ENCODE measurements around the gene SCAP.
A peak's percentile ranks its signal among the peaks of the same experiment; 100 is the strongest.
"Not testable (repeated sequence)": the region's sequence is repeated elsewhere in the genome, so short reads cannot be mapped to it uniquely, and the experiment has no call there.

SCAP gene

DNA sequence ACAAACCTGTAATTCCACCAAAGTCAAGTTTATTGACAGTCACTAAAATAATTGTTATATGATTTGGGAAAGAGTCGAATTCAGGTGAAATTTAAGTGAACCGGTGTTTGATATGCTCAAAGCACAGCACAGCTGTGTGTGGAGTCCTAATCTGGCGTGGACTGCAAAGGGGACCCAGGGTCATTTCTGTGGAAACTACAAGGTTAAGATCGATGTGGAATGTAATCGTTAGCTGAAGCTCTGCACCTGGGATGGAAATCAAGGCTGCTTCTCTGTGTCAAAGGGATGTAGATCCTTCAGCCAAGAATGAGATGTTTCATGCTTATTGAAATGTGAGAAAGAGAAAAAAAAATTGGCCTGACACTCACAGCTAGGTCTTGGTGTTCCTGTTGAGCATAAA is 39.4 kb upstream of the SCAP start:
- DNase-seq (ENCODE audit: low read depth), result no peak
- no peak overlapping the region for H3K4me3 ChIP-seq (ENCODE audit: low read depth, low read length)
- TF ChIP-seq, protein P1, sequence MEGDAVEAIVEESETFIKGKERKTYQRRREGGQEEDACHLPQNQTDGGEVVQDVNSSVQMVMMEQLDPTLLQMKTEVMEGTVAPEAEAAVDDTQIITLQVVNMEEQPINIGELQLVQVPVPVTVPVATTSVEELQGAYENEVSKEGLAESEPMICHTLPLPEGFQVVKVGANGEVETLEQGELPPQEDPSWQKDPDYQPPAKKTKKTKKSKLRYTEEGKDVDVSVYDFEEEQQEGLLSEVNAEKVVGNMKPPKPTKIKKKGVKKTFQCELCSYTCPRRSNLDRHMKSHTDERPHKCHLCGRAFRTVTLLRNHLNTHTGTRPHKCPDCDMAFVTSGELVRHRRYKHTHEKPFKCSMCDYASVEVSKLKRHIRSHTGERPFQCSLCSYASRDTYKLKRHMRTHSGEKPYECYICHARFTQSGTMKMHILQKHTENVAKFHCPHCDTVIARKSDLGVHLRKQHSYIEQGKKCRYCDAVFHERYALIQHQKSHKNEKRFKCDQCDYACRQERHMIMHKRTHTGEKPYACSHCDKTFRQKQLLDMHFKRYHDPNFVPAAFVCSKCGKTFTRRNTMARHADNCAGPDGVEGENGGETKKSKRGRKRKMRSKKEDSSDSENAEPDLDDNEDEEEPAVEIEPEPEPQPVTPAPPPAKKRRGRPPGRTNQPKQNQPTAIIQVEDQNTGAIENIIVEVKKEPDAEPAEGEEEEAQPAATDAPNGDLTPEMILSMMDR (IDR thresholded peaks at IDR 0.05; ENCODE audit: low read depth, low read length, missing control alignments), result no peak

DNA sequence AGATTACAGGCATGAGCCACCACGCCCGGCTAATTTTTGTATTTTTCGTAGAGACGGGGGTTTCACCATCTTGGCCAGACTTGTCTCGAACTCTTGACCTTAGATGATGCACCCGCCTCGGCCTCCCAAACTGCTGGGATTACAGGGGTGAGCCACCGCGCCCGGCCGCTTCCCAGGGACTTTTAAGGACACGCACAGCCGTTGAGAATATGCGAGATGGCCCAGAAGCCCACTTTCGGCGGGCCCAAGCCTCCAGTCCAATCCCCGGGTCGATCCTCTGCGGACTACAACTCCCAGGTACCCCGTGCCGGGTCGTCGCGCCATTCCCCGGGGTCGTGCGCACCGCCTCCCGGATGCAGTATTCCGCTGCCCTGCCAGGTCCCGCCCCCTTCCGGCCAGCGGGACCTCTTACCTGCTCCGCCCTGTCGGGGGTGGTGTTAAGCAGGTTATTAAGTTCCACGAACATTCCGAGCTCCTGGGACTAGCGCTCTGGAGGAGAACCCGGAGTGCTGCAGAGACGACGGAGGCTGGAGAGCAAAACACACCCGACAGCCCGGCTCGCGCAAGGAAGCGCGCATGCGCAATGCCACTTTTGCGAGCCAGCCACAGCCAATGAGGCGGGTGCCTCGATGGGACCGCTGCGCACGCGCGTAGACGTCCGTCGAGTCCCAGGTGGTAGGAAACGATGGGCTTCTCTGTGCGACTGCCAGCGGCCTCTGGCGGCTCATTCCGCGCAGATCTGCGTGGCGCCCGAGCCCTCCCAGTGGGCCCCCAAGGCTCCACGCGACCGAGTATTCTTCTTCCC is 37.6 kb upstream of the SCAP start, which contains the start of gene ELP6:
Gene ELP6, minus strand, starts transcription at position 588 of the 805 bp plus-strand sequence. Its CDS starts 122 bp downstream, at position 466.
- TF ChIP-seq, protein P1 (IDR thresholded peaks at IDR 0.05; ENCODE audit: low read depth, low read length, missing control alignments), result peak; percentile 77
- peak; percentile 88 for DNase-seq (ENCODE audit: low read depth)
- H3K4me3 ChIP-seq (ENCODE audit: low read depth, low read length), result peak within 1 kb of the TSS; percentile 96

DNA sequence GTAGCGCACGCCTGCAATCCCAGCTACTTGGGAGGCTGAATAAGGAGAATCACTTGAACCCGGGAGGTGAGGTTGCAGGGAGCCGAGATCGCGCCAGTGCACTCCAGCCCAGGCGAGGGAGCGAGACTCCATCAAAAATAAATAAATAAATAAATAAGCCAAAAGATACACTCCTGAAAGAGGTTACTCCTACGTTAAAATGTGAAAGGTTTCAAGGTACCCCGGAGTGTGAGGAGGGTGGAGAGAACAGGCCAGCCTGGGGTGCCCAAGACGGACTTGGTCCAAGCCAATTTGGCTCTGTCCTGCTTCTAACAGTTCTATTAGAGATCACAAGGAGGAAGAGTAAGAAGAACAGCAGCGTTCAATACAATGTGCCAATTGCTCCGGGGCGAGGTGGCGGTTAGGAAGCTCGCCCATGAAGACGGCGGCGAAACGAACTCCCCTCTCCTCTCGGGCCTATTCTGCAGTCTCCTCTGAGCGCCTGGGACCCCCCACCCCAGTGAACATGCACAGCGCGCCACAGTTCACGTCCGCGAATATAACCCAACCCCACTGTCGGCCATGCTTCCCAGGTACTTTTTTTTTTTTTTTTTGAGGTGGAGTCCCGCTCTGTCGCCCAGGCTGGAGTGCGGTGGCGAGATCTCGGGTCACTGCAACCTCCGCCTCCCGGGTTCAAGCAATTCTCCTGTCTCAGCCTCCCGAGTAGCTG is 36.8 kb upstream of the SCAP start:
- peak overlapping the region; percentile 96 for H3K4me3 ChIP-seq (ENCODE audit: low read depth, low read length)
- TF ChIP-seq, protein P1 (IDR thresholded peaks at IDR 0.05; ENCODE audit: low read depth, low read length, missing control alignments), result no peak
- DNase-seq (ENCODE audit: low read depth), result no peak

DNA sequence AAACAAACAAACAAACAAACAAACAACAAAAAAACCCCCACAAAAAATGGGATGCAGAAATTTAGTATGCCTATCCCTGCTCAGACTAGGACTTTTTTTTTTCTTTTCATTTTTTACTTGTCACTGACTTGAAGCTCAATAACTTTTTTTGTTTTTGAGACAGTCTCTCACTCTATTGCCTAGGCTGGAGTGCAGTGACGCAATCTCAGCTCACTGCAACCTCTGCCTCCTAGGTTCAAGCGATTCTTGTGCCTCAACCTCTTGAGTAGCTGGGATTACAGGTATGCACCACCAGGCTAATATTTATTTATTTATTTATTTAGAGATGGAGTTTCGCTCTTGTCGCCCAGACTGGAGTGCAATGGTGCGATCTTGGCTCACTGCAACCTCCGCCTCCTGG is 29.5 kb upstream of the SCAP start:
- not testable (repeated sequence) for DNase-seq (ENCODE audit: low read depth); H3K4me3 ChIP-seq (ENCODE audit: low read depth, low read length)

DNA sequence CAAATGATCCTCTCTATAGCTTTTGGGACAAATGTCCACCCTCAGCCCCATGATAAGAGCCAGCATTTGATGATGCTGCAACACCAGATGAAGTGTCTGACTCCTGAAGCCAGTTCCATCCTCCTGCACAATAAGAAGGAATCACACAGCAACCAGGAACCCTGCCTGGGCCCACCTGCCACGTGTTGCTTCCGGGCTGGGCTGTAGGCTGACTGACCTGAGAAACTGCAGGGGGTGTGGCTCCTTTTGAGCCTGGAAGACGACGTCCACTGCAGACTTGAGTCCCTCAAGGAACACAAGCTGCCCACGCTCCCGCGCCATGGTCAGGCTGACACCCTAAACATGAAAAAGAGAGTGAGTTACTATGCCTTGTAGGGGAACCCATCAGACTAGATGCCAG is 28.4 kb upstream of the SCAP start:
- DNase-seq (ENCODE audit: low read depth), result no peak
- TF ChIP-seq, protein P1 (IDR thresholded peaks at IDR 0.05; ENCODE audit: low read depth, low read length, missing control alignments), result no peak
- H3K4me3 ChIP-seq (ENCODE audit: low read depth, low read length), result no peak overlapping the region

DNA sequence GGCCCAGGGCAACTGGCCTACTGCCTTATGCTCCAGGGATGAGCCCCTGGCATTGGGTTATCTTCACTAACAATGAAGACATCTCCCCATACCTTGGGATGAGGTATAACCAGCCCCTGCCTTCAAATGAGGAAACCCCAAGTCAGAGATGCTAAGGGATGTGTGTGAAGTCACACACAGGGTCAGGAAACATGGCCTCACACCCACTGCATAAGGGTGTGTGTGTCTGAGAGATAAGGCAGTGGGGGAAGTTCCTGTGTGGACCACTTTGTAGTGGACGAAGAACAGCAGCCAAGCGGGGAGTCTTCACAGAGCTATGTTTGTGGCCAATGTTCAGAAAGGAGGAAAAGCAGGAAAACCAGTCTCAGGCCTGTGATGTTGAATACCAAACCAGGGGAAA is 27.3 kb upstream of the SCAP start:
- DNase-seq (ENCODE audit: low read depth), result no peak
- H3K4me3 ChIP-seq (ENCODE audit: low read depth, low read length), result no peak overlapping the region
- TF ChIP-seq, protein P1 (IDR thresholded peaks at IDR 0.05; ENCODE audit: low read depth, low read length, missing control alignments), result no peak

DNA sequence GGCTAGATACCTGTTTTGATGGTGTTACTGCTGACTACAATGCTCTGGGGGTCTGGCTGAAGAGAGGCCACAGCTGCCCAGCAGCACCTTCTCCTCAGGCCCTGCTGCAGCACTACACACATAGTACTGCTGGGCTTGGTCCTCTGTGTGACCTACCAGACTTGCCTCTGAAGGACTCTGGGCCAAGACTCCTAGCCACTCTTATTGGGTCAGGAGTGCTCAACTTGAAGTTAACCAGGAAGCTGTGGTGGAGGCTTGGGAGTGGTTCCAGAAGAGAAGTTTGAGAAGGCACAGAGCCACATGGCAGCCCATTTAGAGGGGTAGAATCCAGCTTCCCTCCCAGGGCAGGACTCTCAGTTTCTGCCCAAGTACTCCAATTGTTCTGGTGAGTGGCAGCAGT is 21.2 kb upstream of the SCAP start:
- DNase-seq (ENCODE audit: low read depth), result no peak
- TF ChIP-seq, protein P1 (IDR thresholded peaks at IDR 0.05; ENCODE audit: low read depth, low read length, missing control alignments), result no peak
- no peak overlapping the region for H3K4me3 ChIP-seq (ENCODE audit: low read depth, low read length)
